Keratinocyte (primary cell): ENCODE data around the gene CTSA. TPM values are rescaled to one million over a fixed set of nuclear protein-coding genes. Genes with fewer than 3 reads are reported as not detected.

Experiments
- DNase-seq: peaks from one replicate; pipeline ENCODE4 v3.0.0-alpha.2; 2011; ENCODE audit warnings: low read depth, missing footprints, low spot score
- FAIRE-seq: peaks from 2 replicates; lab custom pipeline; 2011; peaks lifted over from hg19 to GRCh38; lab: Jason Lieb, UNC
- H2AFZ ChIP-seq: 2 replicates; pipeline ENCODE4 v1.6.0; 2012; ENCODE audit warnings: low read length, control low read depth, inconsistent platforms; ENCODE audit not compliant: control insufficient read depth
- H3K27ac ChIP-seq: 2 replicates; pipeline ENCODE4 v1.5.1; 2011; ENCODE audit warnings: low read length; ENCODE audit not compliant: control insufficient read depth, insufficient read depth
- H3K27me3 ChIP-seq: 3 replicates; pipeline ENCODE4 v1.6.0; 2011; ENCODE audit warnings: low read length; ENCODE audit not compliant: control insufficient read depth, insufficient read depth; ENCODE audit errors: extremely low read depth
- H3K36me3 ChIP-seq, 2 experiments: 2 replicates in 1 of 2; 3 replicates in 1 of 2; pipeline ENCODE4 v1.5.1; 2011; ENCODE audit warnings: low read length in 2 of 2, mild to moderate bottlenecking in 1 of 2; ENCODE audit not compliant: control insufficient read depth in 2 of 2, insufficient read depth in 2 of 2; ENCODE audit errors: extremely low read depth in 1 of 2
- H3K4me1 ChIP-seq: 3 replicates; pipeline ENCODE4 v1.5.1; 2011; ENCODE audit warnings: low read length; ENCODE audit not compliant: control insufficient read depth, insufficient read depth; ENCODE audit errors: extremely low read depth
- H3K4me2 ChIP-seq: 3 replicates; pipeline ENCODE4 v1.6.0; 2011; ENCODE audit warnings: low read depth, low read length; ENCODE audit not compliant: control insufficient read depth, insufficient read depth; ENCODE audit errors: extremely low read depth
- H3K4me3 ChIP-seq, 3 experiments: fragments of 200-600 bp in 1 of 3; sonication (generic) in 1 of 3; 2 replicates in 2 of 3; 3 replicates in 1 of 3; pipeline ENCODE4 v1.5.1; 2011 to 2016; ENCODE audit warnings: low read length in 3 of 3, mild to moderate bottlenecking in 3 of 3, control low read depth in 2 of 3, inconsistent platforms in 1 of 3, low read depth in 1 of 3, mixed read lengths in 1 of 3, mixed run types in 1 of 3, moderate library complexity in 1 of 3; ENCODE audit not compliant: control insufficient read depth in 2 of 3, insufficient read depth in 2 of 3; ENCODE audit errors: extremely low read depth in 1 of 3
- H3K79me2 ChIP-seq: 2 replicates; pipeline ENCODE4 v1.6.0; 2012; ENCODE audit warnings: low read length; ENCODE audit not compliant: control insufficient read depth, insufficient read depth
- H3K9ac ChIP-seq: 3 replicates; pipeline ENCODE4 v1.6.0; 2011; ENCODE audit warnings: low read length; ENCODE audit not compliant: control insufficient read depth, insufficient read depth; ENCODE audit errors: extremely low read depth
- H3K9me1 ChIP-seq: 3 replicates; pipeline ENCODE4 v1.6.0; 2011; ENCODE audit warnings: low read length; ENCODE audit not compliant: control insufficient read depth, insufficient read depth; ENCODE audit errors: extremely low read depth
- H3K9me3 ChIP-seq: 2 replicates; pipeline ENCODE4 v1.5.1; 2012; ENCODE audit warnings: low read depth, low read length; ENCODE audit not compliant: control insufficient read depth
- H4K20me1 ChIP-seq: 3 replicates; pipeline ENCODE4 v1.6.0; 2011; ENCODE audit warnings: low read length; ENCODE audit not compliant: control insufficient read depth, insufficient read depth; ENCODE audit errors: extremely low read depth
- CTCF ChIP-seq, 3 experiments: IDR thresholded peaks in 1 of 3; conservative IDR thresholded peaks in 1 of 3; optimal IDR thresholded peaks in 1 of 3; 2 replicates in 2 of 3; 3 replicates in 1 of 3; pipeline versions ENCODE3 to v1.5.1; 2011; ENCODE audit warnings: low read length in 3 of 3, mild to moderate bottlenecking in 3 of 3, moderate library complexity in 2 of 3, control low read depth in 1 of 3, inconsistent platforms in 1 of 3; ENCODE audit not compliant: insufficient read depth in 2 of 3; ENCODE audit errors: extremely low read depth in 1 of 3
- EZH2 ChIP-seq: IDR thresholded peaks from one replicate; pipeline ENCODE4 v1.6.1; 2012; ENCODE audit warnings: inconsistent platforms, mild to moderate bottlenecking, low read length, moderate library complexity
- dilution Hi-C: fragments of 300-500 bp; cut with MboI; formaldehyde crosslinking; loops from one replicate; pipeline ENCODE4 v1.7.0; 2020; ENCODE audit warnings: low sequenced_read_pairs; ENCODE audit not compliant: extremely low pct_ligation_motif_present
- polyA plus RNA-seq, 5 experiments: library from polyadenylated mRNA; depleted of rRNA in 3 of 5; stranded (reverse) in 3 of 5; stranded (forward) in 1 of 5; unstranded in 1 of 5; fragments of >200 nt; gene quantifications; 1 replicate in 1 of 5; 2 replicates in 3 of 5; 3 replicates in 1 of 5; pipeline versions ENCODE4 v1.2.1 to v1.2.3, GENCODE V29; 2011 to 2012; ENCODE audit warnings: missing spikeins in 2 of 5, low read depth in 1 of 5, low replicate concordance in 1 of 5

Gene CTSA
- polyA plus RNA-seq, 1 donor (not counting 4 experiments of a cell fraction or from before 2014, with no cell fraction given): 38.6 TPM

GRCh38 chr20:45897692-45898091, 6.6 kb downstream of the CTSA start:
- Histone ChIP-seq H3K4me2 (no peak overlapping the region), H3K79me2 (no peaks in the 10 kb centered on the region), H3K27ac (no peak overlapping the region), H3K9me3 (no peaks in the 10 kb centered on the region), H2AFZ (no peak overlapping the region), H3K4me3 (no peak overlapping the region), H3K36me3 (peaks cover 13 to 37% of the 10 kb centered on the region in 2 experiments), H3K27me3 (no peaks in the 10 kb centered on the region), H3K4me1 (no peaks in the 10 kb centered on the region), H3K9me1 (no peaks in the 10 kb centered on the region), H4K20me1 (no peaks in the 10 kb centered on the region), H3K9ac (no peak overlapping the region)
- dilution Hi-C loops: no loop called here
- FAIRE-seq: no peak
- no peak for TF ChIP-seq EZH2
- TF ChIP-seq CTCF (optimal IDR thresholded peaks at IDR 0.05 in 1 of 3, IDR thresholded peaks at IDR 0.05 in 1 of 3, conservative IDR thresholded peaks at IDR 0.05 in 1 of 3; ENCODE audit: extremely low read depth in 1 of 3, insufficient read depth in 2 of 3, low read length in 3 of 3): no peak
- DNase-seq: no peak

- H2AFZ ChIP-seq: no peak overlapping the region
These were observed 7.2 kb downstream of the CTSA start for GRCh38 chr20:45898285-45898684.

More at GRCh38 chr20:45898285-45898684, 7.2 kb downstream of the CTSA start:
- Histone ChIP-seq H3K4me1 (no peaks in the 10 kb centered on the region), H3K4me3 (no peak overlapping the region), H3K36me3 (peaks cover 13 to 37% of the 10 kb centered on the region in 2 experiments), H3K27me3 (no peaks in the 10 kb centered on the region), H3K9me1 (no peaks in the 10 kb centered on the region), H4K20me1 (no peaks in the 10 kb centered on the region), H3K9me3 (no peaks in the 10 kb centered on the region), H3K27ac (no peak overlapping the region), H3K9ac (no peak overlapping the region), H3K4me2 (no peak overlapping the region), H3K79me2 (no peaks in the 10 kb centered on the region)
- DNase-seq: no peak
- dilution Hi-C loops: no loop called here
- TF ChIP-seq CTCF (optimal IDR thresholded peaks at IDR 0.05 in 1 of 3, IDR thresholded peaks at IDR 0.05 in 1 of 3, conservative IDR thresholded peaks at IDR 0.05 in 1 of 3; ENCODE audit: extremely low read depth in 1 of 3, insufficient read depth in 2 of 3, low read length in 3 of 3): no peak
- TF ChIP-seq EZH2: no peak
- no peak for FAIRE-seq
